Fibroblast of lung (primary cell): ENCODE results near the gene SYNJ1. TPM values are rescaled to one million over a fixed set of nuclear protein-coding genes. Genes with fewer than 3 reads are reported as not detected.

Source experiments
- DNase-seq, 2 donors: peaks; one replicate each; pipeline versions ENCODE4 v3.0.0 to v3.0.0-alpha.2; 2010; ENCODE audit warnings: low read depth in 2 of 2
- H2AFZ ChIP-seq: 2 replicates; pipeline ENCODE4 v1.5.1; 2012; ENCODE audit warnings: low read length, control low read depth, inconsistent platforms
- H3K27ac ChIP-seq: 2 replicates; pipeline ENCODE4 v1.5.1; 2011; ENCODE audit warnings: low read length, control low read depth; ENCODE audit not compliant: insufficient read depth
- H3K27me3 ChIP-seq: 2 replicates; pipeline ENCODE4 v1.5.1; 2011; ENCODE audit warnings: mild to moderate bottlenecking, low read length; ENCODE audit not compliant: control insufficient read depth, insufficient read depth
- H3K36me3 ChIP-seq: 2 replicates; pipeline ENCODE4 v1.5.1; 2011; ENCODE audit warnings: low read length; ENCODE audit not compliant: control insufficient read depth, insufficient read depth
- H3K4me1 ChIP-seq: 2 replicates; pipeline ENCODE4 v1.5.1; 2011; ENCODE audit warnings: low read length; ENCODE audit not compliant: control insufficient read depth, insufficient read depth; ENCODE audit errors: extremely low read depth
- H3K4me2 ChIP-seq: 2 replicates; pipeline ENCODE4 v1.5.1; 2011; ENCODE audit warnings: low read length, control low read depth; ENCODE audit not compliant: insufficient read depth; ENCODE audit errors: extremely low read depth
- H3K4me3 ChIP-seq, 4 experiments: fragments of 200-600 bp in 1 of 4; sonication (generic) in 1 of 4; replicated peaks in 1 of 4; 2 replicates each; pipeline ENCODE4 v1.5.1; 2011 to 2016; ENCODE audit warnings: low read length in 4 of 4, low read depth in 3 of 4, mild to moderate bottlenecking in 3 of 4, control low read depth in 2 of 4, inconsistent platforms in 1 of 4, mixed read lengths in 1 of 4; ENCODE audit not compliant: insufficient read depth in 1 of 4; ENCODE audit errors: control extremely low read depth in 1 of 4
- H3K79me2 ChIP-seq: 2 replicates; pipeline ENCODE4 v1.5.1; 2012; ENCODE audit warnings: mild to moderate bottlenecking, low read length, inconsistent platforms; ENCODE audit not compliant: control insufficient read depth, insufficient read depth
- H3K9ac ChIP-seq: 2 replicates; pipeline ENCODE4 v1.5.1; 2011; ENCODE audit warnings: mild to moderate bottlenecking, low read length, control low read depth; ENCODE audit not compliant: insufficient read depth
- H3K9me3 ChIP-seq: 2 replicates; pipeline ENCODE4 v1.5.1; 2012; ENCODE audit warnings: low read depth, low read length; ENCODE audit not compliant: control insufficient read depth, insufficient read depth
- H4K20me1 ChIP-seq: 2 replicates; pipeline ENCODE4 v1.5.1; 2011; ENCODE audit warnings: low read length; ENCODE audit not compliant: control insufficient read depth, insufficient read depth; ENCODE audit errors: extremely low read depth
- CTCF ChIP-seq, 2 donors: IDR thresholded peaks in 1 of 2; conservative IDR thresholded peaks in 1 of 2; 1 replicate in 1 of 2; 2 replicates in 1 of 2; pipeline ENCODE4 v1.5.1; 2011 to 2012; ENCODE audit warnings: low read length in 2 of 2, control low read depth in 1 of 2, inconsistent platforms in 1 of 2, low read depth in 1 of 2, mild to moderate bottlenecking in 1 of 2
- EZH2 ChIP-seq: IDR thresholded peaks from 2 replicates; pipeline ENCODE4 v1.5.1; 2012; ENCODE audit warnings: low read length, control low read depth, mild to moderate bottlenecking; ENCODE audit errors: missing control alignments
- polyA plus RNA-seq, 2 donors: library from polyadenylated mRNA; depleted of rRNA in 1 of 2; stranded (reverse) in 1 of 2; unstranded in 1 of 2; fragments of >200 nt; gene quantifications; 2 replicates each; pipeline ENCODE4 v1.2.1, GENCODE V29; 2011 to 2012; ENCODE audit warnings: missing spikeins in 1 of 2
- total RNA-seq: library from RNA; depleted of rRNA; stranded (reverse); fragments of >200 nt; gene quantifications from 2 replicates; pipeline ENCODE4 v1.2.1, GENCODE V29; 2014

The SYNJ1 gene
- total and polyA plus RNA-seq, 2 donors (not counting 1 experiment from before 2014, with no cell fraction given), result 6.1 to 10.4 TPM

DNA sequence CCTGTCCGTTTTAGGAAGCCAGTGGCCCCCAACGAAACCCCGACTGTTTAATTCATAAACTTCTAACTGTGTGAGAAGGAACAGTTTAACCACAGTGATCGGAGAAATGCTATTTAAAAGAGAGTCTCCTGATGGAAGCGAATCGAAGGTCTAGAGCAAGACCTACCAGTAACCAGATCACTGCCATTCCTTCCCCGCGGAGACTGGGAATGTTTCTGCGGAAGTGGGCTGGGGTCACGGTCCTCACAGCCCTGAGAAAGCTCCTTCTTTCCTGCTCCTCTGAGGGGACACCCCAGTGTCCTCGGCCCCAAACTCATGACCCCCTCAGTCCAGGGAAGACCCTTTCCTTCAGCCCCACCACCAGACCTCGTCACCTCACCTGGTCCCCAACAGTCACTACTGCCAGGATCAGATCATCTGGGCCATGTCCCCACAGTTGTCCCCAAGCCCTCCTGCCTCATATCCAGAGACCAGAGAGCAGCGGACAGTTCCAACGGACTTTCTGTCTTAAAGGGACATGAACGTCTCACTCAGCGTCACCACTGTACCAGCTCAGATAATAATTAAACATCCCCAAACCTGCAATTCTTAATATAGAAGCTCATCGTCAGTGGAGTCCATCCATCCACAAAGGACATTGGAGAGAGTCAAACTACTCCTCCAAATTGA is 142.6 kb downstream of the SYNJ1 start, which contains the start of gene TCP10L:
TSS of gene TCP10L (minus strand) at position 482 of the 669 bp plus-strand sequence. CDS start 1,219 bp downstream, outside the sequence.
- Histone ChIP-seq H3K4me3 (no peak within 1 kb of the TSS), H2AFZ (no peak within 1 kb of the TSS), H3K9ac (no peak within 1 kb of the TSS), H3K4me1 (no peaks in the 10 kb centered on the region), H3K36me3 (no peaks in the 10 kb centered on the region), H3K27ac (no peak within 1 kb of the TSS), H3K27me3 (peaks cover 11% of the 10 kb centered on the region), H3K79me2 (no peaks in the 10 kb centered on the region), H3K9me3 (no peaks in the 10 kb centered on the region), H4K20me1 (no peaks in the 10 kb centered on the region), H3K4me2 (no peak within 1 kb of the TSS)
- DNase-seq, result no peak
- no peak for TF ChIP-seq CTCF (conservative IDR thresholded peaks at IDR 0.05 in 1 of 2, IDR thresholded peaks at IDR 0.05 in 1 of 2; ENCODE audit: low read depth in 1 of 2, low read length in 2 of 2)
- TF ChIP-seq EZH2, result no peak

DNA sequence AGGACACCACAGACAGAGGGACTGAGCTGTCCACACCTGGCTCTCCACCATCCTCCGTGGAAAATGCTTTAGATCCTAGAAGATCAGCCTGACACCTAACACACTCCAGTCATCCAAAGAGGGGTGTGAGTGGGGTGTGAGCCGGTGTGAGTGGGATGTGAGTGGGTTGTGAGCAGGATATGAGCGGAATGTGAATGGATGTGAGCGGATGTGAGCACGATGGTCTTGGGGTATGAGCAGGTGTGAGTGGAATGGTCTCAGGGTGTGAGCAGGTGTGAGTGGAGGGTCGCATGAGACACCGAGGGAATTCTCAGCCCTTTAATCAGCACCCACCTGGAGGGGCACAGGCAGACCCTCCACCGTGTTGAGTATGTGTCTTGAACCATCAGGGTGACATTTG is 143.3 kb downstream of the SYNJ1 start:
- Histone ChIP-seq H2AFZ (no peak overlapping the region), H3K9ac (no peak overlapping the region), H3K79me2 (no peaks in the 10 kb centered on the region), H3K27ac (no peak overlapping the region), H3K36me3 (no peaks in the 10 kb centered on the region), H3K27me3 (peaks cover 14% of the 10 kb centered on the region), H3K4me2 (no peak overlapping the region), H3K4me3 (no peak overlapping the region), H3K9me3 (no peaks in the 10 kb centered on the region), H4K20me1 (no peaks in the 10 kb centered on the region), H3K4me1 (no peaks in the 10 kb centered on the region)
- TF ChIP-seq EZH2, result no peak
- TF ChIP-seq CTCF (conservative IDR thresholded peaks at IDR 0.05 in 1 of 2, IDR thresholded peaks at IDR 0.05 in 1 of 2; ENCODE audit: low read depth in 1 of 2, low read length in 2 of 2), result no peak
- DNase-seq, result no peak

DNA sequence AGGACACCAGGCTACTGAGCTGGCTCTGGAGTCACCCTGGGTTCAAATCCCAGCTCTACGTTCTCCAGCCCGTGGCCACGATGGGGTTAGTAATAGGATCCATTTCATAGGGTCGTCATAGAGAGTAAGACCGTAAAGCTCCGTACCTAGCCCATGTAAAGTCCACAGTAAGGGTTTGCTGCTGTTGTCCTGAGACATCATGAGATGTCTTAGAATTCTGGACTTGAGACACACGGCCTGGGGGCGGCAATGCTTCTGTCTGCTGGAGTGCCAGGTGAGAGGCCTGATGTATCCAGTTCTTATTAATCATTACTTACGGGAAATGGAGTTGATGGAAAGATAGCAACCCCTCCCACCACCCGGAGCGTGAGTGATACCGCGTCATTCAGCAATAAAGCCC is 146.1 kb downstream of the SYNJ1 start:
- Histone ChIP-seq H3K79me2 (no peaks in the 10 kb centered on the region), H4K20me1 (no peaks in the 10 kb centered on the region)
- no peak for TF ChIP-seq CTCF (conservative IDR thresholded peaks at IDR 0.05 in 1 of 2, IDR thresholded peaks at IDR 0.05 in 1 of 2; ENCODE audit: low read depth in 1 of 2, low read length in 2 of 2)
- TF ChIP-seq EZH2, result no peak

More for the DNA sequence above, 146.1 kb downstream of the SYNJ1 start:
- Histone ChIP-seq H3K4me3 (no peak overlapping the region), H3K9ac (no peak overlapping the region), H3K9me3 (no peaks in the 10 kb centered on the region), H3K27ac (no peak overlapping the region), H3K4me2 (no peak overlapping the region), H2AFZ (no peak overlapping the region), H3K4me1 (no peaks in the 10 kb centered on the region), H3K27me3 (peaks cover 24% of the 10 kb centered on the region), H3K36me3 (no peaks in the 10 kb centered on the region)
- DNase-seq, result no peak
